HepG2 (cell line): ENCODE results near the gene NEMF. TPM values are rescaled to one million over a fixed set of nuclear protein-coding genes. Genes with fewer than 3 reads are reported as not detected.

ENCODE experiments used
- BHLHE40 ChIP-seq: IDR thresholded peaks from 2 replicates; pipeline ENCODE4 v1.6.1; 2011; ENCODE audit warnings: low read length, improper control_type of control experiment
- KLF12 ChIP-seq: sonication (generic); formaldehyde crosslinking; IDR thresholded peaks from 2 replicates; pipeline ENCODE4 v1.4.0; 2020; ENCODE audit warnings: missing genetic modification reagents, borderline replicate concordance
- RARA ChIP-seq: IDR thresholded peaks from 2 replicates; pipeline ENCODE4 v1.6.1; 2016; ENCODE audit warnings: missing genetic modification reagents, missing compliant biosample characterization
- SMARCC2 ChIP-seq: fragments of 450-650 bp; IDR thresholded peaks from 2 replicates; pipeline ENCODE4 v1.6.1; 2017; ENCODE audit warnings: antibody characterized with exemption, mild to moderate bottlenecking
- SNAI1 ChIP-seq: sonication (generic); formaldehyde crosslinking; IDR thresholded peaks from 2 replicates; pipeline ENCODE4 v1.5.0; 2020; ENCODE audit warnings: mild to moderate bottlenecking, missing genetic modification reagents, borderline replicate concordance
- SP5 ChIP-seq: IDR thresholded peaks from 2 replicates; pipeline ENCODE4 v1.6.1; 2016; ENCODE audit warnings: low read depth, borderline replicate concordance
- SRSF1 ChIP-seq: fragments of 200-400 bp; formaldehyde crosslinking; optimal IDR thresholded peaks from 2 replicates; pipeline ENCODE3; 2017; ENCODE audit warnings: mild to moderate bottlenecking, low read depth, low read length, moderate library complexity
- TBX2 ChIP-seq: sonication (generic); formaldehyde crosslinking; IDR thresholded peaks from 2 replicates; pipeline ENCODE4 v1.5.0; 2020; ENCODE audit warnings: missing genetic modification reagents, mild to moderate bottlenecking, borderline replicate concordance
- TOE1 ChIP-seq: sonication (generic); formaldehyde crosslinking; IDR thresholded peaks from 2 replicates; pipeline ENCODE4 v1.4.0; 2020; ENCODE audit warnings: mild to moderate bottlenecking, missing genetic modification reagents
- ZFP36L2 ChIP-seq: sonication (generic); formaldehyde crosslinking; IDR thresholded peaks from 2 replicates; pipeline ENCODE4 v1.4.0; 2020; ENCODE audit warnings: missing genetic modification reagents
- ZNF20 ChIP-seq: sonication (generic); formaldehyde crosslinking; IDR thresholded peaks from 2 replicates; pipeline ENCODE4 v1.4.0; 2020; ENCODE audit warnings: mild to moderate bottlenecking, moderate library complexity, missing genetic modification reagents
- ZNF256 ChIP-seq: sonication (generic); formaldehyde crosslinking; conservative IDR thresholded peaks from 2 replicates; pipeline ENCODE4 v1.4.0; 2020; ENCODE audit warnings: missing genetic modification reagents
- ZNF343 ChIP-seq: sonication (generic); formaldehyde crosslinking; IDR thresholded peaks from 2 replicates; pipeline ENCODE4 v1.4.0; 2020; ENCODE audit warnings: mild to moderate bottlenecking, missing genetic modification reagents
- ZNF660 ChIP-seq: sonication (generic); formaldehyde crosslinking; IDR thresholded peaks from 2 replicates; pipeline ENCODE4 v1.5.1; 2020; ENCODE audit warnings: mild to moderate bottlenecking, low read depth, missing genetic modification reagents, borderline replicate concordance
- polyA plus RNA-seq, 8 experiments: library from polyadenylated mRNA; depleted of rRNA in 3 of 8; stranded (reverse) in 7 of 8; unstranded in 1 of 8; fragments of >200 nt; fragmentation: Illumina TruSeq in 4 of 8; extraction: Trizol in 4 of 8; gene quantifications; 2 replicates each; pipeline versions ENCODE4 v1.2.1 to v1.2.3, GENCODE V29; 2011 to 2016; ENCODE audit warnings: low read depth in 4 of 8, missing spikeins in 1 of 8, mixed read lengths in 1 of 8; ENCODE audit not compliant: insufficient read depth in 1 of 8
- total RNA-seq, 5 experiments: library from RNA; depleted of rRNA; stranded (reverse); fragments of >200 nt; fragmentation: Illumina TruSeq; extraction: Trizol; gene quantifications; 2 replicates each; pipeline ENCODE4 v1.2.3, GENCODE V29; 2016; ENCODE audit warnings: low read depth in 1 of 5
- TF ChIP-seq, protein P1 (sequence below), 2 experiments: IDR thresholded peaks; 2 replicates each; pipeline ENCODE4 v1.6.1; 2011 to 2012; ENCODE audit warnings: low read length in 2 of 2, borderline replicate concordance in 1 of 2, low read depth in 1 of 2, mild to moderate bottlenecking in 1 of 2, moderate library complexity in 1 of 2
- TF ChIP-seq, protein P2 (sequence below): IDR thresholded peaks from 2 replicates; pipeline ENCODE4 v1.6.1; 2016; ENCODE audit warnings: mild to moderate bottlenecking, missing biosample characterization, missing genetic modification reagents
- TF ChIP-seq, protein P3 (sequence below): sonication (generic); formaldehyde crosslinking; IDR thresholded peaks from 2 replicates; pipeline ENCODE4 v1.4.0; 2020; ENCODE audit warnings: missing genetic modification reagents, mild to moderate bottlenecking, borderline replicate concordance
- TF ChIP-seq, protein P4 (sequence below): sonication (generic); formaldehyde crosslinking; IDR thresholded peaks from 2 replicates; pipeline ENCODE4 v1.4.0; 2020; ENCODE audit warnings: low read depth, mild to moderate bottlenecking, missing genetic modification reagents
- TF ChIP-seq, protein P5 (sequence below): sonication (generic); formaldehyde crosslinking; IDR thresholded peaks from 2 replicates; pipeline ENCODE4 v1.8.0; 2022; ENCODE audit warnings: mild to moderate bottlenecking, missing genetic modification reagents, borderline replicate concordance
- TF ChIP-seq, protein P6 (sequence below): sonication (generic); formaldehyde crosslinking; IDR thresholded peaks from 2 replicates; pipeline ENCODE4 v1.4.0; 2020; ENCODE audit warnings: mild to moderate bottlenecking, missing genetic modification reagents

Gene NEMF
- total and polyA plus RNA-seq, 2 of the 13 experiments (the other 11 are each of a cell fraction or from before 2014, with no cell fraction given) = 21.3 to 57.9 TPM

DNA sequence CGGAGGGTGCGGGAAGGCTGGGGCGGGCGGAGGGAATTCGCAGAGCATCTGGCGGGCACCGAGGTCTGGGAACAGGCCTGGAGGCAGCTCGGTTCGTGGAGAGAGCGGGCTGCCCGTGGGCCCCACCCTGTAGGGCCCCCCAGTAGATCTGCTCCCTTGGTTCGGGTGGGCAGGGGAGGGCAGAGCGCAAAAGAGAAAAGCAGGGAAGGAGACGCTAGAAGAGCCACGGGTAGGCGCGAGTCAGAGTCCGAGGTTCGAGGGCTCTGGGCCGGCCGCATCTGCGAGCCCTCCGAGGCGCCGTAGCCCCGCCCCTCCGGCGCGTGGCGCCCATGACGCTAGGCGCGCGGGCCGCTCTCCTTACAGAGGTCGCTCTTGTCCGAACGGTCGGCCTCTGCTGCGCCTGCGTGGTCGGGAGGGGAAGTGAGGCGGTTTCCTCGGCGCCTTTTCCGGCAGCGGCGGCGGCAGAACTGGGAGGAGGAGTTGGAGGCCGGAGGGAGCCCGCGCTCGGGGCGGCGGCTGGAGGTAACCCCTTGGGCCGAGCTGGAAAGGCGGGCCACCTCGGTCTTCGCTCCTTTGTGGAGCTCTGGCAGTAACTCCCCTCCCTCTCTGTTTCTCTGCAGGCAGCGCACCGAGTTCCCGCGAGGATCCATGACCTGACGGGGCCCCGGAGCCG, 40.2 kb upstream of the NEMF start, which contains the start of gene ARF6 (continued):
- peak; percentile 42; the same call in 1 of the 2 replicates for TF ChIP-seq SNAI1
- no peak for TF ChIP-seq ZNF660 (CRISPR knock-in tag)
- TF ChIP-seq SP5 (CRISPR knock-in tag) = peak; percentile 58
- TF ChIP-seq, protein P1, sequence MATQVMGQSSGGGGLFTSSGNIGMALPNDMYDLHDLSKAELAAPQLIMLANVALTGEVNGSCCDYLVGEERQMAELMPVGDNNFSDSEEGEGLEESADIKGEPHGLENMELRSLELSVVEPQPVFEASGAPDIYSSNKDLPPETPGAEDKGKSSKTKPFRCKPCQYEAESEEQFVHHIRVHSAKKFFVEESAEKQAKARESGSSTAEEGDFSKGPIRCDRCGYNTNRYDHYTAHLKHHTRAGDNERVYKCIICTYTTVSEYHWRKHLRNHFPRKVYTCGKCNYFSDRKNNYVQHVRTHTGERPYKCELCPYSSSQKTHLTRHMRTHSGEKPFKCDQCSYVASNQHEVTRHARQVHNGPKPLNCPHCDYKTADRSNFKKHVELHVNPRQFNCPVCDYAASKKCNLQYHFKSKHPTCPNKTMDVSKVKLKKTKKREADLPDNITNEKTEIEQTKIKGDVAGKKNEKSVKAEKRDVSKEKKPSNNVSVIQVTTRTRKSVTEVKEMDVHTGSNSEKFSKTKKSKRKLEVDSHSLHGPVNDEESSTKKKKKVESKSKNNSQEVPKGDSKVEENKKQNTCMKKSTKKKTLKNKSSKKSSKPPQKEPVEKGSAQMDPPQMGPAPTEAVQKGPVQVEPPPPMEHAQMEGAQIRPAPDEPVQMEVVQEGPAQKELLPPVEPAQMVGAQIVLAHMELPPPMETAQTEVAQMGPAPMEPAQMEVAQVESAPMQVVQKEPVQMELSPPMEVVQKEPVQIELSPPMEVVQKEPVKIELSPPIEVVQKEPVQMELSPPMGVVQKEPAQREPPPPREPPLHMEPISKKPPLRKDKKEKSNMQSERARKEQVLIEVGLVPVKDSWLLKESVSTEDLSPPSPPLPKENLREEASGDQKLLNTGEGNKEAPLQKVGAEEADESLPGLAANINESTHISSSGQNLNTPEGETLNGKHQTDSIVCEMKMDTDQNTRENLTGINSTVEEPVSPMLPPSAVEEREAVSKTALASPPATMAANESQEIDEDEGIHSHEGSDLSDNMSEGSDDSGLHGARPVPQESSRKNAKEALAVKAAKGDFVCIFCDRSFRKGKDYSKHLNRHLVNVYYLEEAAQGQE (IDR thresholded peaks at IDR 0.05; ENCODE audit: borderline replicate concordance in 1 of 2, low read depth in 1 of 2, low read length in 2 of 2) = peak in 1 of 2 experiments; percentile 48; a peak in 1 of 4 replicates
- TF ChIP-seq ZFP36L2 = no peak
- TF ChIP-seq, protein P2, sequence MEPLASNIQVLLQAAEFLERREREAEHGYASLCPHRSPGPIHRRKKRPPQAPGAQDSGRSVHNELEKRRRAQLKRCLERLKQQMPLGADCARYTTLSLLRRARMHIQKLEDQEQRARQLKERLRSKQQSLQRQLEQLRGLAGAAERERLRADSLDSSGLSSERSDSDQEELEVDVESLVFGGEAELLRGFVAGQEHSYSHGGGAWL (CRISPR knock-in tag) = peak; percentile 67; the same call in 1 of the 2 replicates
- peak; percentile 33; the same call in 1 of the 2 replicates for TF ChIP-seq RARA (CRISPR knock-in tag)
- TF ChIP-seq KLF12 = peak; percentile 59; the same call in 1 of the 2 replicates
- TF ChIP-seq SMARCC2 = no peak
- TF ChIP-seq, protein P3, sequence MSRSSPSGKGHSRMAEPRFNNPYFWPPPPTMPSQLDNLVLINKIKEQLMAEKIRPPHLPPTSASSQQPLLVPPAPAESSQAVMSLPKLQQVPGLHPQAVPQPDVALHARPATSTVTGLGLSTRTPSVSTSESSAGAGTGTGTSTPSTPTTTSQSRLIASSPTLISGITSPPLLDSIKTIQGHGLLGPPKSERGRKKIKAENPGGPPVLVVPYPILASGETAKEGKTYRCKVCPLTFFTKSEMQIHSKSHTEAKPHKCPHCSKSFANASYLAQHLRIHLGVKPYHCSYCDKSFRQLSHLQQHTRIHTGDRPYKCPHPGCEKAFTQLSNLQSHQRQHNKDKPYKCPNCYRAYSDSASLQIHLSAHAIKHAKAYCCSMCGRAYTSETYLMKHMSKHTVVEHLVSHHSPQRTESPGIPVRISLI (CRISPR knock-in tag) = peak; percentile 59
- TF ChIP-seq ZNF20 (CRISPR knock-in tag) = 0 out of 2 replicates have a peak, but pooled peaks have one; percentile 17
- TF ChIP-seq BHLHE40 = no peak
- TF ChIP-seq SRSF1 = peak; percentile 87
- TF ChIP-seq, protein P4, sequence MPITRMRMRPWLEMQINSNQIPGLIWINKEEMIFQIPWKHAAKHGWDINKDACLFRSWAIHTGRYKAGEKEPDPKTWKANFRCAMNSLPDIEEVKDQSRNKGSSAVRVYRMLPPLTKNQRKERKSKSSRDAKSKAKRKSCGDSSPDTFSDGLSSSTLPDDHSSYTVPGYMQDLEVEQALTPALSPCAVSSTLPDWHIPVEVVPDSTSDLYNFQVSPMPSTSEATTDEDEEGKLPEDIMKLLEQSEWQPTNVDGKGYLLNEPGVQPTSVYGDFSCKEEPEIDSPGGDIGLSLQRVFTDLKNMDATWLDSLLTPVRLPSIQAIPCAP (CRISPR knock-in tag) = no peak
- TF ChIP-seq TBX2 (CRISPR knock-in tag) = peak; percentile 78; the same call in 1 of the 2 replicates
- TF ChIP-seq, protein P5, sequence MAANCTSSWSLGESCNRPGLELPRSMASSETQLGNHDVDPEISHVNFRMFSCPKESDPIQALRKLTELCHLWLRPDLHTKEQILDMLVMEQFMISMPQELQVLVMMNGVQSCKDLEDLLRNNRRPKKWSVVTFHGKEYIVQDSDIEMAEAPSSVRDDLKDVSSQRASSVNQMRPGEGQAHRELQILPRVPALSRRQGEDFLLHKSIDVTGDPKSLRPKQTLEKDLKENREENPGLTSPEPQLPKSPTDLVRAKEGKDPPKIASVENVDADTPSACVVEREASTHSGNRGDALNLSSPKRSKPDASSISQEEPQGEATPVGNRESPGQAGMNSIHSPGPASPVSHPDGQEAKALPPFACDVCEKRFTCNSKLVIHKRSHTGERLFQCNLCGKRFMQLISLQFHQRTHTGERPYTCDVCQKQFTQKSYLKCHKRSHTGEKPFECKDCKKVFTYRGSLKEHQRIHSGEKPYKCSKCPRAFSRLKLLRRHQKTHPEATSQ (CRISPR knock-in tag) = no peak
- TF ChIP-seq TOE1 = no peak
- TF ChIP-seq ZNF256 (CRISPR knock-in tag) = no peak
- peak; percentile 97 for TF ChIP-seq ZNF343 (CRISPR knock-in tag)
- TF ChIP-seq, protein P6, sequence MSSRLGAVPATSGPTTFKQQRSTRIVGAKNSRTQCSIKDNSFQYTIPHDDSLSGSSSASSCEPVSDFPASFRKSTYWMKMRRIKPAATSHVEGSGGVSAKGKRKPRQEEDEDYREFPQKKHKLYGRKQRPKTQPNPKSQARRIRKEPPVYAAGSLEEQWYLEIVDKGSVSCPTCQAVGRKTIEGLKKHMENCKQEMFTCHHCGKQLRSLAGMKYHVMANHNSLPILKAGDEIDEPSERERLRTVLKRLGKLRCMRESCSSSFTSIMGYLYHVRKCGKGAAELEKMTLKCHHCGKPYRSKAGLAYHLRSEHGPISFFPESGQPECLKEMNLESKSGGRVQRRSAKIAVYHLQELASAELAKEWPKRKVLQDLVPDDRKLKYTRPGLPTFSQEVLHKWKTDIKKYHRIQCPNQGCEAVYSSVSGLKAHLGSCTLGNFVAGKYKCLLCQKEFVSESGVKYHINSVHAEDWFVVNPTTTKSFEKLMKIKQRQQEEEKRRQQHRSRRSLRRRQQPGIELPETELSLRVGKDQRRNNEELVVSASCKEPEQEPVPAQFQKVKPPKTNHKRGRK (CRISPR knock-in tag) = no peak
